ENCODE data around the gene ZNF396.

Gene ZNF396

GRCh38 chr18:35348001-35348400 lies 29.1 kb downstream of the ZNF396 start:
- Histone ChIP-seq H3K36me3 (peaks cover 0 to 11% (median 0%) of the 10 kb centered on the region in 11 experiments; a peak in 4 of 22 replicates), H3K4me3 (no peak overlapping the region), H4K20me1 (peaks cover 7 to 9% (median 8%) of the 10 kb centered on the region in 11 experiments; a peak in 21 of 22 replicates), H3K4me2 (no peak overlapping the region), H3K27me3 (no peaks in the 10 kb centered on the region), H3K9ac (no peak overlapping the region), H3K4me1 (peaks cover 25 to 28% (median 26%) of the 10 kb centered on the region in 10 experiments), H3K27ac (no peak overlapping the region), H3K9me3 (replicated peaks in 1 of 11) (peaks cover 18 to 23% (median 19%) of the 10 kb centered on the region in 11 experiments)
- TF ChIP-seq Cebpa-rat (IDR thresholded peaks at IDR 0.05), result no peak

- Histone ChIP-seq H4K20me1 (peaks cover 28 to 30% (median 29%) of the 10 kb centered on the region in 11 experiments), H3K9ac (peak overlapping the region; percentile 20 to 100 (median 99); a peak in 14 of 22 replicates), H3K27ac (peak overlapping the region in 10 of 11 experiments; percentile 98 to 100 (median 100); a peak in 17 of 22 replicates), H3K27me3 (no peaks in the 10 kb centered on the region), H3K9me3 (replicated peaks in 1 of 11) (peaks cover 0 to 3% (median 0%) of the 10 kb centered on the region in 11 experiments; a peak in 9 of 22 replicates), H3K4me3 (peak overlapping the region in 5 of 10 experiments; percentile 1 to 95 (median 20); a peak in 5 of 20 replicates), H3K36me3 (peaks cover 11 to 19% (median 18%) of the 10 kb centered on the region in 11 experiments; a peak in 21 of 22 replicates), H3K4me1 (peaks cover 32 to 48% (median 40%) of the 10 kb centered on the region in 10 experiments), H3K4me2 (peak overlapping the region; percentile 86 to 95 (median 91))
- TF ChIP-seq Cebpa-rat (IDR thresholded peaks at IDR 0.05), result no peak
Measured at GRCh38 chr18:35345950-35346349, 31.2 kb downstream of the ZNF396 start.

- H4K20me1 ChIP-seq, result peaks cover 32 to 34% (median 34%) of the 10 kb centered on the region in 11 experiments
- peak overlapping the region; percentile 20 to 100 (median 99); a peak in 21 of 22 replicates for H3K9ac ChIP-seq
- no peaks in the 10 kb centered on the region; a peak in 1 of 22 replicates for H3K9me3 ChIP-seq (replicated peaks in 1 of 11)
- H3K4me1 ChIP-seq, result peaks cover 32 to 53% (median 40%) of the 10 kb centered on the region in 10 experiments
- peak overlapping the region; percentile 86 to 95 (median 91) for H3K4me2 ChIP-seq
- peak overlapping the region in 10 of 11 experiments; percentile 98 to 100 (median 100); a peak in 21 of 22 replicates for H3K27ac ChIP-seq
- peak overlapping the region in 7 of 10 experiments; percentile 1 to 95 (median 86); a peak in 8 of 20 replicates for H3K4me3 ChIP-seq
- TF ChIP-seq Cebpa-rat (IDR thresholded peaks at IDR 0.05), result no peak
- H3K36me3 ChIP-seq, result peaks cover 16 to 24% (median 22%) of the 10 kb centered on the region in 11 experiments
- H3K27me3 ChIP-seq, result no peaks in the 10 kb centered on the region
Measured at GRCh38 chr18:35345460-35345921, 31.6 kb downstream of the ZNF396 start.

GRCh38 chr18:35344736-35345459 lies 32.2 kb downstream of the ZNF396 start:
- peak overlapping the region; percentile 86 to 95 (median 91) for H3K4me2 ChIP-seq
- H3K27me3 ChIP-seq, result no peaks in the 10 kb centered on the region
- peaks cover 22 to 30% (median 28%) of the 10 kb centered on the region in 11 experiments for H3K36me3 ChIP-seq
- peak overlapping the region; percentile 98 to 100 (median 100) for H3K27ac ChIP-seq
- H3K4me3 ChIP-seq, result peak overlapping the region; percentile 86 to 95 (median 90)
- peak overlapping the region; percentile 97 to 100 (median 99) for H3K9ac ChIP-seq
- H4K20me1 ChIP-seq, result peaks cover 38 to 40% (median 40%) of the 10 kb centered on the region in 11 experiments
- H3K4me1 ChIP-seq, result peaks cover 33 to 59% (median 40%) of the 10 kb centered on the region in 10 experiments
- H3K9me3 ChIP-seq (replicated peaks in 1 of 11), result no peaks in the 10 kb centered on the region
- no peak for TF ChIP-seq Cebpa-rat (IDR thresholded peaks at IDR 0.05)

- Histone ChIP-seq H4K20me1 (peaks cover 46 to 48% (median 47%) of the 10 kb centered on the region in 11 experiments), H3K4me3 (peak within 1 kb of the TSS; percentile 86 to 95 (median 90)), H3K27me3 (no peaks in the 10 kb centered on the region), H3K27ac (peak within 1 kb of the TSS; percentile 98 to 100 (median 100)), H3K36me3 (peaks cover 29 to 38% (median 36%) of the 10 kb centered on the region in 11 experiments), H3K4me1 (peaks cover 33 to 66% (median 40%) of the 10 kb centered on the region in 10 experiments), H3K9me3 (replicated peaks in 1 of 11) (no peaks in the 10 kb centered on the region), H3K9ac (peak within 1 kb of the TSS; percentile 97 to 100 (median 99)), H3K4me2 (peak within 1 kb of the TSS; percentile 86 to 95 (median 91))
- no peak for TF ChIP-seq Cebpa-rat (IDR thresholded peaks at IDR 0.05)
Measured at GRCh38 chr18:35343936-35344735, 33.0 kb downstream of the ZNF396 start, which contains the start of gene ZNF24. Gene ZNF24 (minus strand): TSS chr18:35344420. CDS start chr18:35340650, 3,770 bp downstream.

GRCh38 chr18:35343488-35343935 lies 33.6 kb downstream of the ZNF396 start:
- H3K9ac ChIP-seq, result peak overlapping the region; percentile 97 to 100 (median 99)
- TF ChIP-seq Cebpa-rat (IDR thresholded peaks at IDR 0.05), result no peak
- no peaks in the 10 kb centered on the region for H3K27me3 ChIP-seq
- H3K27ac ChIP-seq, result peak overlapping the region; percentile 98 to 100 (median 100)
- H4K20me1 ChIP-seq, result peaks cover 51 to 54% (median 53%) of the 10 kb centered on the region in 11 experiments
- H3K36me3 ChIP-seq, result peaks cover 36 to 44% (median 42%) of the 10 kb centered on the region in 11 experiments
- H3K9me3 ChIP-seq (replicated peaks in 1 of 11), result no peaks in the 10 kb centered on the region
- peaks cover 33 to 66% (median 40%) of the 10 kb centered on the region in 10 experiments for H3K4me1 ChIP-seq
- H3K4me3 ChIP-seq, result peak overlapping the region; percentile 86 to 95 (median 90)
- peak overlapping the region; percentile 86 to 95 (median 91) for H3K4me2 ChIP-seq

- peaks cover 95 to 100% (median 99%) of the 10 kb centered on the region in 11 experiments for H3K36me3 ChIP-seq
- H3K4me1 ChIP-seq, result peaks cover 0 to 31% (median 7%) of the 10 kb centered on the region in 10 experiments; a peak in 13 of 20 replicates
- H3K4me3 ChIP-seq, result no peak overlapping the region
- no peak overlapping the region for H3K9ac ChIP-seq
- H3K27ac ChIP-seq, result no peak overlapping the region
- no peaks in the 10 kb centered on the region for H3K27me3 ChIP-seq
- peaks cover 45 to 98% (median 82%) of the 10 kb centered on the region in 11 experiments for H4K20me1 ChIP-seq
- no peak for TF ChIP-seq Cebpa-rat (IDR thresholded peaks at IDR 0.05)
- peaks cover 0 to 9% (median 0%) of the 10 kb centered on the region in 11 experiments; a peak in 1 of 22 replicates for H3K9me3 ChIP-seq (replicated peaks in 1 of 11)
- H3K4me2 ChIP-seq, result no peak overlapping the region
Measured at GRCh38 chr18:35337286-35337685, 39.9 kb downstream of the ZNF396 start.

- no peak overlapping the region for H3K4me2 ChIP-seq
- H3K9ac ChIP-seq, result no peak overlapping the region
- H3K9me3 ChIP-seq (replicated peaks in 1 of 11), result peaks cover 0 to 9% (median 0%) of the 10 kb centered on the region in 11 experiments; a peak in 1 of 22 replicates
- no peaks in the 10 kb centered on the region for H3K27me3 ChIP-seq
- TF ChIP-seq Cebpa-rat (IDR thresholded peaks at IDR 0.05), result no peak
- H3K4me3 ChIP-seq, result no peak overlapping the region
- no peak overlapping the region for H3K27ac ChIP-seq
- peaks cover 31 to 90% (median 70%) of the 10 kb centered on the region in 11 experiments for H4K20me1 ChIP-seq
- peaks cover 95 to 100% (median 98%) of the 10 kb centered on the region in 11 experiments for H3K36me3 ChIP-seq
- H3K4me1 ChIP-seq, result peaks cover 0 to 17% (median 2%) of the 10 kb centered on the region in 10 experiments; a peak in 6 of 20 replicates
Measured at GRCh38 chr18:35335866-35336265, 41.3 kb downstream of the ZNF396 start.

All from BLaER1 treated with 17β-estradiol and CSF1 and Interleukin-3, amounts not matched to agents 10 nM and 100 nM (cell line).